Measurements from ENCODE around the gene SLC5A12. TPM values are rescaled to one million over a fixed set of nuclear protein-coding genes. Genes with fewer than 3 reads are reported as not detected.

Gene SLC5A12
- polyA plus RNA-seq, 2 of the 4 experiments (the other 2 are of a cell fraction): not detected

DNA sequence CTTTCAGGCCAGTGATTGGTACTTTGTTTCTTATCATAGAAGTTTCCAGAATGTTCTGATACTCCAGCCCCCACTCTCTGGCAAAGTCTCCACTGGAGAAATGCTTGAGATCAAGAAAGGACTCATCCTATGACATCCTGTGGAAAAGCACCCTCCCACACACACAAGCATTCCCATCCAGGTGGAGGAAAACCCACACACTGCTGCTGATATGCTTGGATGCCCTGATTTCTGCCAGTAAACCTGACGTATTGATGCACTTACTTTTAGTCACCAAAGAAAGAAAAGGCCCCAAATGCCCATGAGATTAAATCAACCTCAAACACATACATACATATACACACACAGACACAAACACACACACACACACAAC lies 9.2 kb upstream of the SLC5A12 start:
- H3K4me1 ChIP-seq: no peaks in the 10 kb centered on the region
- H3K9me3 ChIP-seq: no peaks in the 10 kb centered on the region
- TF ChIP-seq HEYL (CRISPR knock-in tag; IDR thresholded peaks at IDR 0.05): no peak
- TF ChIP-seq, protein P1, sequence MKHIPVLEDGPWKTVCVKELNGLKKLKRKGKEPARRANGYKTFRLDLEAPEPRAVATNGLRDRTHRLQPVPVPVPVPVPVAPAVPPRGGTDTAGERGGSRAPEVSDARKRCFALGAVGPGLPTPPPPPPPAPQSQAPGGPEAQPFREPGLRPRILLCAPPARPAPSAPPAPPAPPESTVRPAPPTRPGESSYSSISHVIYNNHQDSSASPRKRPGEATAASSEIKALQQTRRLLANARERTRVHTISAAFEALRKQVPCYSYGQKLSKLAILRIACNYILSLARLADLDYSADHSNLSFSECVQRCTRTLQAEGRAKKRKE (CRISPR knock-in tag; IDR thresholded peaks at IDR 0.05; ENCODE audit: low read depth): no peak
- TF ChIP-seq POLR2AphosphoS2 (conservative IDR thresholded peaks at IDR 0.05; ENCODE audit: low read length): no peak
- TF ChIP-seq, protein P2, sequence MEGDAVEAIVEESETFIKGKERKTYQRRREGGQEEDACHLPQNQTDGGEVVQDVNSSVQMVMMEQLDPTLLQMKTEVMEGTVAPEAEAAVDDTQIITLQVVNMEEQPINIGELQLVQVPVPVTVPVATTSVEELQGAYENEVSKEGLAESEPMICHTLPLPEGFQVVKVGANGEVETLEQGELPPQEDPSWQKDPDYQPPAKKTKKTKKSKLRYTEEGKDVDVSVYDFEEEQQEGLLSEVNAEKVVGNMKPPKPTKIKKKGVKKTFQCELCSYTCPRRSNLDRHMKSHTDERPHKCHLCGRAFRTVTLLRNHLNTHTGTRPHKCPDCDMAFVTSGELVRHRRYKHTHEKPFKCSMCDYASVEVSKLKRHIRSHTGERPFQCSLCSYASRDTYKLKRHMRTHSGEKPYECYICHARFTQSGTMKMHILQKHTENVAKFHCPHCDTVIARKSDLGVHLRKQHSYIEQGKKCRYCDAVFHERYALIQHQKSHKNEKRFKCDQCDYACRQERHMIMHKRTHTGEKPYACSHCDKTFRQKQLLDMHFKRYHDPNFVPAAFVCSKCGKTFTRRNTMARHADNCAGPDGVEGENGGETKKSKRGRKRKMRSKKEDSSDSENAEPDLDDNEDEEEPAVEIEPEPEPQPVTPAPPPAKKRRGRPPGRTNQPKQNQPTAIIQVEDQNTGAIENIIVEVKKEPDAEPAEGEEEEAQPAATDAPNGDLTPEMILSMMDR (IDR thresholded peaks at IDR 0.05): no peak
- no peak for TF ChIP-seq FOSL2 (IDR thresholded peaks at IDR 0.05)
- no peak for TF ChIP-seq FOSL2 (CRISPR knock-in tag; IDR thresholded peaks at IDR 0.05)
- TF ChIP-seq ZC3H11A (IDR thresholded peaks at IDR 0.05): no peak
- ATAC-seq (no peak), DNase-seq (ENCODE audit: low read depth in 1 of 2, low spot score in 1 of 2) (no peak), FAIRE-seq (no peak)
- H3K4me2 ChIP-seq: no peak overlapping the region
- 0% methylated on average over 1 of the region's 1 CpG for WGBS (ENCODE audit: missing lambda C conversion rate)
- H3K27ac ChIP-seq: no peak overlapping the region
- POLR2A ChIA-PET: no interaction called here
- H3K4me3 ChIP-seq: no peak overlapping the region
- CTCF ChIA-PET: no interaction called here

DNA sequence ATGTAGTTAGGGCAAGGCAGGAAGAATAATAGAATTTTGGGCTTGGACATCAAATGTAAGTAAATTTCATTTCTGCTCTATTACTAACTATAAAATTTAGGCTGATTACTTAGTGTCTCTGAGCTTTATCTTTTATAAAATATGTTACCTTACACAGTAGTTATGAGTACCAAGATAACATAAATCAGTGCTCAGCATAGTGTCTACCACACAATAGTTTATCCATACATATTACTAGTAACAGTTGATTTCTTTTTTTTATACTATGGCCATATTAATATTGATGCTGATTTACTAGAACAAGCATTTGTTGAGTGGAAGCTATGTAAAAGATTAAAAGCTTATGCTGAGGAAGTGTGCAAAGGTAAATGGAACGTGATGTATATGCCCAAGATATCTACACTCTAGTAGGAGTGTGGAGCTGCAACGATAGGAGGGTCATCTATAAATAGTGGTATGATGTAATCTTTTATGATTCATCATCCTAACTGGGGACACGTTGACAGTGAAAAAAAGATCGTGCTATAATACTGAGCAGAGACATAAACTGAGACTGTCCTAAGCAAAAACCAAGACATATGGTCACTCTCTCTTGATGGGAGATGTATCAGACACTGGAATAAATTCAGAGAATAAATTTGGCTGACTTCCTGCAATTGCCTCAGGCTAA lies 8.7 kb upstream of the SLC5A12 start:
- ChIA-PET POLR2A (no interaction called here), CTCF (no interaction called here)
- ATAC-seq (no peak), DNase-seq (ENCODE audit: low read depth in 1 of 2, low spot score in 1 of 2) (no peak), FAIRE-seq (no peak)
- Histone ChIP-seq H3K4me2 (no peak overlapping the region), H3K27ac (no peak overlapping the region), H3K9me3 (no peaks in the 10 kb centered on the region), H3K4me3 (no peak overlapping the region), H3K4me1 (no peaks in the 10 kb centered on the region)
- TF ChIP-seq, protein P3, sequence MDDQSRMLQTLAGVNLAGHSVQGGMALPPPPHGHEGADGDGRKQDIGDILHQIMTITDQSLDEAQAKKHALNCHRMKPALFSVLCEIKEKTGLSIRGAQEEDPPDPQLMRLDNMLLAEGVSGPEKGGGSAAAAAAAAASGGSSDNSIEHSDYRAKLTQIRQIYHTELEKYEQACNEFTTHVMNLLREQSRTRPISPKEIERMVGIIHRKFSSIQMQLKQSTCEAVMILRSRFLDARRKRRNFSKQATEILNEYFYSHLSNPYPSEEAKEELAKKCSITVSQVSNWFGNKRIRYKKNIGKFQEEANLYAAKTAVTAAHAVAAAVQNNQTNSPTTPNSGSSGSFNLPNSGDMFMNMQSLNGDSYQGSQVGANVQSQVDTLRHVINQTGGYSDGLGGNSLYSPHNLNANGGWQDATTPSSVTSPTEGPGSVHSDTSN (IDR thresholded peaks at IDR 0.05): no peak
- TF ChIP-seq EHMT2 (IDR thresholded peaks at IDR 0.05; ENCODE audit: low read depth) (no peak), HDAC2 (IDR thresholded peaks at IDR 0.05) (no peak), RNF2 (IDR thresholded peaks at IDR 0.05; ENCODE audit: borderline replicate concordance, low read depth) (no peak), HEYL (CRISPR knock-in tag; IDR thresholded peaks at IDR 0.05) (no peak), HOXB5 (CRISPR knock-in tag; IDR thresholded peaks at IDR 0.05) (no peak), ZFP36 (IDR thresholded peaks at IDR 0.05; ENCODE audit: borderline replicate concordance, partially characterized antibody) (no peak), FOXS1 (CRISPR knock-in tag; IDR thresholded peaks at IDR 0.05) (no peak), RCOR1 (IDR thresholded peaks at IDR 0.05; ENCODE audit: low read depth, low read length) (no peak), JUNB (IDR thresholded peaks at IDR 0.05) (no peak), HOXB13 (CRISPR knock-in tag; IDR thresholded peaks at IDR 0.05; ENCODE audit: low read depth) (no peak)
- TF ChIP-seq, protein P4, sequence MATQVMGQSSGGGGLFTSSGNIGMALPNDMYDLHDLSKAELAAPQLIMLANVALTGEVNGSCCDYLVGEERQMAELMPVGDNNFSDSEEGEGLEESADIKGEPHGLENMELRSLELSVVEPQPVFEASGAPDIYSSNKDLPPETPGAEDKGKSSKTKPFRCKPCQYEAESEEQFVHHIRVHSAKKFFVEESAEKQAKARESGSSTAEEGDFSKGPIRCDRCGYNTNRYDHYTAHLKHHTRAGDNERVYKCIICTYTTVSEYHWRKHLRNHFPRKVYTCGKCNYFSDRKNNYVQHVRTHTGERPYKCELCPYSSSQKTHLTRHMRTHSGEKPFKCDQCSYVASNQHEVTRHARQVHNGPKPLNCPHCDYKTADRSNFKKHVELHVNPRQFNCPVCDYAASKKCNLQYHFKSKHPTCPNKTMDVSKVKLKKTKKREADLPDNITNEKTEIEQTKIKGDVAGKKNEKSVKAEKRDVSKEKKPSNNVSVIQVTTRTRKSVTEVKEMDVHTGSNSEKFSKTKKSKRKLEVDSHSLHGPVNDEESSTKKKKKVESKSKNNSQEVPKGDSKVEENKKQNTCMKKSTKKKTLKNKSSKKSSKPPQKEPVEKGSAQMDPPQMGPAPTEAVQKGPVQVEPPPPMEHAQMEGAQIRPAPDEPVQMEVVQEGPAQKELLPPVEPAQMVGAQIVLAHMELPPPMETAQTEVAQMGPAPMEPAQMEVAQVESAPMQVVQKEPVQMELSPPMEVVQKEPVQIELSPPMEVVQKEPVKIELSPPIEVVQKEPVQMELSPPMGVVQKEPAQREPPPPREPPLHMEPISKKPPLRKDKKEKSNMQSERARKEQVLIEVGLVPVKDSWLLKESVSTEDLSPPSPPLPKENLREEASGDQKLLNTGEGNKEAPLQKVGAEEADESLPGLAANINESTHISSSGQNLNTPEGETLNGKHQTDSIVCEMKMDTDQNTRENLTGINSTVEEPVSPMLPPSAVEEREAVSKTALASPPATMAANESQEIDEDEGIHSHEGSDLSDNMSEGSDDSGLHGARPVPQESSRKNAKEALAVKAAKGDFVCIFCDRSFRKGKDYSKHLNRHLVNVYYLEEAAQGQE (IDR thresholded peaks at IDR 0.05): no peak
- TF ChIP-seq, protein P5, sequence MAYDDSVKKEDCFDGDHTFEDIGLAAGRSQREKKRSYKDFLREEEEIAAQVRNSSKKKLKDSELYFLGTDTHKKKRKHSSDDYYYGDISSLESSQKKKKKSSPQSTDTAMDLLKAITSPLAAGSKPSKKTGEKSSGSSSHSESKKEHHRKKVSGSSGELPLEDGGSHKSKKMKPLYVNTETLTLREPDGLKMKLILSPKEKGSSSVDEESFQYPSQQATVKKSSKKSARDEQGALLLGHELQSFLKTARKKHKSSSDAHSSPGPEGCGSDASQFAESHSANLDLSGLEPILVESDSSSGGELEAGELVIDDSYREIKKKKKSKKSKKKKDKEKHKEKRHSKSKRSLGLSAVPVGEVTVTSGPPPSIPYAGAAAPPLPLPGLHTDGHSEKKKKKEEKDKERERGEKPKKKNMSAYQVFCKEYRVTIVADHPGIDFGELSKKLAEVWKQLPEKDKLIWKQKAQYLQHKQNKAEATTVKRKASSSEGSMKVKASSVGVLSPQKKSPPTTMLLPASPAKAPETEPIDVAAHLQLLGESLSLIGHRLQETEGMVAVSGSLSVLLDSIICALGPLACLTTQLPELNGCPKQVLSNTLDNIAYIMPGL (CRISPR knock-in tag; IDR thresholded peaks at IDR 0.05; ENCODE audit: borderline replicate concordance): no peak
- WGBS (ENCODE audit: missing lambda C conversion rate): 3% methylated on average over 4 of the region's 4 CpGs
